ENCODE results near the gene GIT1.
A peak's percentile ranks its signal among the peaks of the same experiment; 100 is the strongest.

Gene GIT1

GRCh38 chr17:29574732-29575510, 14.5 kb downstream of the GIT1 start:
- TF ChIP-seq, protein P1, sequence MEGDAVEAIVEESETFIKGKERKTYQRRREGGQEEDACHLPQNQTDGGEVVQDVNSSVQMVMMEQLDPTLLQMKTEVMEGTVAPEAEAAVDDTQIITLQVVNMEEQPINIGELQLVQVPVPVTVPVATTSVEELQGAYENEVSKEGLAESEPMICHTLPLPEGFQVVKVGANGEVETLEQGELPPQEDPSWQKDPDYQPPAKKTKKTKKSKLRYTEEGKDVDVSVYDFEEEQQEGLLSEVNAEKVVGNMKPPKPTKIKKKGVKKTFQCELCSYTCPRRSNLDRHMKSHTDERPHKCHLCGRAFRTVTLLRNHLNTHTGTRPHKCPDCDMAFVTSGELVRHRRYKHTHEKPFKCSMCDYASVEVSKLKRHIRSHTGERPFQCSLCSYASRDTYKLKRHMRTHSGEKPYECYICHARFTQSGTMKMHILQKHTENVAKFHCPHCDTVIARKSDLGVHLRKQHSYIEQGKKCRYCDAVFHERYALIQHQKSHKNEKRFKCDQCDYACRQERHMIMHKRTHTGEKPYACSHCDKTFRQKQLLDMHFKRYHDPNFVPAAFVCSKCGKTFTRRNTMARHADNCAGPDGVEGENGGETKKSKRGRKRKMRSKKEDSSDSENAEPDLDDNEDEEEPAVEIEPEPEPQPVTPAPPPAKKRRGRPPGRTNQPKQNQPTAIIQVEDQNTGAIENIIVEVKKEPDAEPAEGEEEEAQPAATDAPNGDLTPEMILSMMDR (IDR thresholded peaks at IDR 0.05; ENCODE audit: control insufficient read depth, extremely low read depth, insufficient read depth), result no peak

GRCh38 chr17:29573871-29574731, 15.3 kb downstream of the GIT1 start:
- H3K4me3 ChIP-seq (ENCODE audit: low read depth, low read length), result no peak overlapping the region
- TF ChIP-seq, protein P1 (IDR thresholded peaks at IDR 0.05; ENCODE audit: control insufficient read depth, extremely low read depth, insufficient read depth), result no peak
- DNase-seq (ENCODE audit: low read depth), result no peak

More at GRCh38 chr17:29574732-29575510, 14.5 kb downstream of the GIT1 start:
- no peak for DNase-seq (ENCODE audit: low read depth)
- H3K4me3 ChIP-seq (ENCODE audit: low read depth, low read length), result no peak overlapping the region

GRCh38 chr17:29573558-29573869, 15.9 kb downstream of the GIT1 start:
- DNase-seq (ENCODE audit: low read depth), result no peak
- TF ChIP-seq, protein P1 (IDR thresholded peaks at IDR 0.05; ENCODE audit: control insufficient read depth, extremely low read depth, insufficient read depth), result no peak
- H3K4me3 ChIP-seq (ENCODE audit: low read depth, low read length), result no peak overlapping the region

DNA sequence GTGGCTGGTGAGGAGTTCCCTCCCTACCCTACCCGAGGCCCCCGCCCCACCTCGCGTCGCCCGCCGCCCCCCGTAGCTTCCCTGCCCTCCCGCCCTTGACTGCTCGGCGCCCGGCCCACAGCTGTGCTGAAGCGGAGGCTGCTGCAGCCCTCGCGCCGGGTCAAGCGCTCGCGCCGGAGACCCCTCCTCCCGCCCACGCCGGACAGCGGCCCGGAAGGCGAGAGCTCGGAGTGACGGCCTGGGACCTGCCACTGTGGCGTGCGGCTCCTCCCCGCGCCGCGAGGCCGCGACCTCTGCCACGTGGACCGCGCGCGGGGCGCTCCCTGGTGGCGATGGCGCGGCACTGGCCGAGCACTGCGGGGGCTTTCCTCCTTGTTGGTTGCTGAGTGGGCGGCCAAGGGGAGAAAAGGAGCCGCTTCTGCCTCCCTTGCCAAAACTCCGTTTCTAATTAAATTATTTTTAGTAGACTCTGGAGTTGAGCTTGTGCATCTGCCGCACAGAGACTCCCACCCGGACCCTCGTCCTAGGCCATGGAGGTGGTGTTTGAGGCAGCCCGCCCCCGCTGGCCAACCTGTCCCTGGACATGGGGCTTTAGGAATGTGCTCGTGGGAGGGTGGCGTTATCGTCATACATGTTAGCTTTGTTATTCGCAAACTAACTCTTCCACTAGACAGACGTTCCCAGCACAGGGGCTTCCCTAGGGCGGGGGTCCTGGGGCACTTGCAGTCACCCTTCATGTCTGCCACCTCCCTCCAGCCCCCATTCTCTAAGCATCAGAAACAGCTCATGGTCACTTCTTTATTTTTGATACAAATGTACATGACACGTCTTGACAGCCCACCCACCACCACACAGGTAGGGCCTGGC, 16.5 kb downstream of the GIT1 start:
- TF ChIP-seq, protein P1 (IDR thresholded peaks at IDR 0.05; ENCODE audit: control insufficient read depth, extremely low read depth, insufficient read depth), result 0 out of 2 replicates have a peak, but pooled peaks have one; percentile 20
- no peak for DNase-seq (ENCODE audit: low read depth)
- no peak overlapping the region for H3K4me3 ChIP-seq (ENCODE audit: low read depth, low read length)

DNA sequence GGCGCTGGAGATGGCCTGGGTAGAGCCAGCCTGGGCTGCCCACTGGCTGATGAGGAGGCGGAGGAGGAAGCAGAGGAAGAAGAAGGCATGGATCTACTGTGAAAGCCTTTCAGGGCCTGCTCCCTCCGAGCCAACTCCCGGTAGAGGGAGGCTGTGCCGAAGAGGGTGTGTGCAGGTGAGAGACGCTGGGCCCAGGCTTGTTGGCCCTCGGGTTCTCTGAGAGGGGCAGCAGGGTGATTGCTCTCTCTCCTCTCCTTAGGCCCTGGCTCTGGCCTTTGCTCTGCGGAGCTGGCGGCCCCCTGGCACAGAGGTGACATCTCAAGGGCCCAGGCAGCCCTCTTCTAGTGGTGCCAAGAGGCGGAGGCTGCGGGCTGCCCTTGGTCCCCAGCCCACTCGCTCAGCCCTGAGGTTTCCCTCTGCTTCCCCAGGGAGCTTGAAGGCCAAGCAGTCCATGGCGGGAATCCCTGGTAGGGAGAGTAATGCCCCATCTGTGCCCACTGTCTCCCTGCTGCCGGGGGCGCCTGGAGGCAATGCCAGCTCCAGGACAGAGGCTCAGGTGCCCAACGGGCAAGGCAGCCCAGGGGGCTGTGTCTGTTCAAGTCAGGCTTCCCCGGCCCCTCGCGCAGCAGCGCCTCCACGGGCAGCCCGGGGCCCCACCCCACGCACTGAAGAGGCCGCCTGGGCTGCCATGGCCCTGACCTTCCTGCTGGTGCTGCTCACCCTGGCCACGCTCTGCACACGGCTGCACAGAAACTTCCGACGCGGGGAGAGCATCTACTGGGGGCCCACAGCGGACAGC, 17.4 kb downstream of the GIT1 start:
- TF ChIP-seq, protein P1 (IDR thresholded peaks at IDR 0.05; ENCODE audit: control insufficient read depth, extremely low read depth, insufficient read depth), result no peak
- H3K4me3 ChIP-seq (ENCODE audit: low read depth, low read length), result no peak overlapping the region
- DNase-seq (ENCODE audit: low read depth), result no peak

DNA sequence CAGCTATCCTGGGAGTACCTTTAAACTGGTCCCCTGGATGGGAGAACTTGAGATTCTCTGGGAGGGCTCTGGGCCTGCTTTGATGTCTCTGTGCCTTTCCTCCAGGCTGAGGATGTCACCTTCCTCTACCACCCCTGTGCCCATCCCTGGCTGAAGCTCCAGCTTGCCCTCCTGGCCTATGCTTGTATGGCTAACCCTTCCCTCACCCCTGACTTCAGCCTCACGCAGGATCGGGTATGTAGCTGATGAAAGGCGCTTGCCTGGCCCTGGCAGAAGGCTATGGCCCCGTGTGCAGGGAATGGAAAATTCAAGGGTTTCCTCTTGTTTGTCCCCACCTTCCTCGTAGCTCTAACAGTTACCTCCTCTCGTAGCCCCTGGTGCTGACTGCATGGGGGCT, 18.0 kb downstream of the GIT1 start:
- TF ChIP-seq, protein P1 (IDR thresholded peaks at IDR 0.05; ENCODE audit: control insufficient read depth, extremely low read depth, insufficient read depth), result no peak
- H3K4me3 ChIP-seq (ENCODE audit: low read depth, low read length), result no peak overlapping the region
- no peak for DNase-seq (ENCODE audit: low read depth)
